HepG2 (cell line): ENCODE data around the gene GSDMA. TPM values are rescaled to one million over a fixed set of nuclear protein-coding genes. Genes with fewer than 3 reads are reported as not detected.

Experiments used
- DR1 ChIP-seq: sonication (generic); formaldehyde crosslinking; IDR thresholded peaks from 2 replicates; pipeline ENCODE4 v1.8.0; 2021; ENCODE audit warnings: mild to moderate bottlenecking, missing genetic modification reagents, inconsistent platforms
- KAT8 ChIP-seq: IDR thresholded peaks from 2 replicates; pipeline ENCODE4 v1.6.1; 2016; ENCODE audit warnings: missing genetic modification reagents, missing compliant biosample characterization
- MEIS1 ChIP-seq: sonication (generic); formaldehyde crosslinking; IDR thresholded peaks from 2 replicates; pipeline ENCODE4 v1.9.0; 2021; ENCODE audit warnings: mild to moderate bottlenecking, missing genetic modification reagents, moderate library complexity, borderline replicate concordance
- NCOA1 ChIP-seq: sonication (generic); formaldehyde crosslinking; IDR thresholded peaks from 2 replicates; pipeline ENCODE4 v1.9.0; 2021; ENCODE audit warnings: missing genetic modification reagents
- SMAD1 ChIP-seq: sonication (generic); formaldehyde crosslinking; IDR thresholded peaks from 2 replicates; pipeline ENCODE4 v1.4.0; 2020; ENCODE audit warnings: missing genetic modification reagents, low read depth, mild to moderate bottlenecking, borderline replicate concordance
- STAG1 ChIP-seq: sonication (generic); formaldehyde crosslinking; IDR thresholded peaks from 2 replicates; pipeline ENCODE4 v1.4.0; 2020; ENCODE audit warnings: missing genetic modification reagents
- ZNF12 ChIP-seq: sonication (generic); formaldehyde crosslinking; IDR thresholded peaks from 2 replicates; pipeline ENCODE4 v1.5.0; 2020; ENCODE audit warnings: missing genetic modification reagents
- ZNF138 ChIP-seq: sonication (generic); formaldehyde crosslinking; IDR thresholded peaks from 2 replicates; pipeline ENCODE4 v1.5.0; 2020; ENCODE audit warnings: mild to moderate bottlenecking, low read depth, missing genetic modification reagents
- ZNF354B ChIP-seq: sonication (generic); formaldehyde crosslinking; IDR thresholded peaks from 2 replicates; pipeline ENCODE4 v1.8.0; 2022; ENCODE audit warnings: mild to moderate bottlenecking, missing genetic modification reagents
- ZNF383 ChIP-seq: sonication (generic); formaldehyde crosslinking; IDR thresholded peaks from 2 replicates; pipeline ENCODE4 v1.4.0; 2020; ENCODE audit warnings: missing genetic modification reagents, mild to moderate bottlenecking, borderline replicate concordance
- ZNF616 ChIP-seq: sonication (generic); formaldehyde crosslinking; IDR thresholded peaks from 2 replicates; pipeline ENCODE4 v1.5.0; 2020; ENCODE audit warnings: low read depth, mild to moderate bottlenecking, missing genetic modification reagents
- ZNF703 ChIP-seq: sonication (generic); formaldehyde crosslinking; IDR thresholded peaks from 2 replicates; pipeline ENCODE4 v1.5.1; 2020; ENCODE audit warnings: missing genetic modification reagents, mild to moderate bottlenecking, moderate library complexity, borderline replicate concordance
- ZNF724P ChIP-seq: sonication (generic); formaldehyde crosslinking; IDR thresholded peaks from 2 replicates; pipeline ENCODE4 v1.8.0; 2022; ENCODE audit warnings: missing genetic modification reagents, borderline replicate concordance
- polyA plus RNA-seq, 8 experiments: library from polyadenylated mRNA; depleted of rRNA in 3 of 8; stranded (reverse) in 7 of 8; unstranded in 1 of 8; fragments of >200 nt; fragmentation: Illumina TruSeq in 4 of 8; extraction: Trizol in 4 of 8; gene quantifications; 2 replicates each; pipeline versions ENCODE4 v1.2.1 to v1.2.3, GENCODE V29; 2011 to 2016; ENCODE audit warnings: low read depth in 4 of 8, missing spikeins in 1 of 8, mixed read lengths in 1 of 8; ENCODE audit not compliant: insufficient read depth in 1 of 8
- total RNA-seq, 5 experiments: library from RNA; depleted of rRNA; stranded (reverse); fragments of >200 nt; fragmentation: Illumina TruSeq; extraction: Trizol; gene quantifications; 2 replicates each; pipeline ENCODE4 v1.2.3, GENCODE V29; 2016; ENCODE audit warnings: low read depth in 1 of 5
- TF ChIP-seq, protein P1 (sequence below): sonication (generic); formaldehyde crosslinking; IDR thresholded peaks from 2 replicates; pipeline ENCODE4 v1.4.0; 2020; ENCODE audit warnings: mild to moderate bottlenecking, missing genetic modification reagents
- TF ChIP-seq, protein P2 (sequence below), 2 experiments: fragments of 450-650 bp in 1 of 2; sonication (generic) in 1 of 2; formaldehyde crosslinking; IDR thresholded peaks; 2 replicates each; pipeline versions ENCODE4 v1.5.0 to v1.8.0; 2020 to 2022; ENCODE audit warnings: mild to moderate bottlenecking in 1 of 2, missing genetic modification reagents in 1 of 2
- TF ChIP-seq, protein P3 (sequence below): sonication (generic); formaldehyde crosslinking; IDR thresholded peaks from 2 replicates; pipeline ENCODE4 v1.5.0; 2020; ENCODE audit warnings: missing genetic modification reagents, mild to moderate bottlenecking, borderline replicate concordance
- TF ChIP-seq, protein P4 (sequence below): sonication (generic); formaldehyde crosslinking; IDR thresholded peaks from 2 replicates; pipeline ENCODE4 v1.8.0; 2022; ENCODE audit warnings: missing genetic modification reagents, mild to moderate bottlenecking, inconsistent platforms, borderline replicate concordance
- TF ChIP-seq, protein P5 (sequence below): IDR thresholded peaks from 2 replicates; pipeline ENCODE4 v1.6.1; 2016; ENCODE audit warnings: control low read depth
- TF ChIP-seq, protein P6 (sequence below): sonication (generic); formaldehyde crosslinking; IDR thresholded peaks from 2 replicates; pipeline ENCODE4 v1.4.0; 2020; ENCODE audit warnings: mild to moderate bottlenecking, missing genetic modification reagents
- TF ChIP-seq, protein P7 (sequence below): sonication (generic); formaldehyde crosslinking; IDR thresholded peaks from 2 replicates; pipeline ENCODE4 v1.4.0; 2020; ENCODE audit warnings: missing genetic modification reagents, borderline replicate concordance

GSDMA gene
- total and polyA plus RNA-seq, 2 of the 13 experiments (the other 11 are each of a cell fraction or from before 2014, with no cell fraction given): not detected

DNA sequence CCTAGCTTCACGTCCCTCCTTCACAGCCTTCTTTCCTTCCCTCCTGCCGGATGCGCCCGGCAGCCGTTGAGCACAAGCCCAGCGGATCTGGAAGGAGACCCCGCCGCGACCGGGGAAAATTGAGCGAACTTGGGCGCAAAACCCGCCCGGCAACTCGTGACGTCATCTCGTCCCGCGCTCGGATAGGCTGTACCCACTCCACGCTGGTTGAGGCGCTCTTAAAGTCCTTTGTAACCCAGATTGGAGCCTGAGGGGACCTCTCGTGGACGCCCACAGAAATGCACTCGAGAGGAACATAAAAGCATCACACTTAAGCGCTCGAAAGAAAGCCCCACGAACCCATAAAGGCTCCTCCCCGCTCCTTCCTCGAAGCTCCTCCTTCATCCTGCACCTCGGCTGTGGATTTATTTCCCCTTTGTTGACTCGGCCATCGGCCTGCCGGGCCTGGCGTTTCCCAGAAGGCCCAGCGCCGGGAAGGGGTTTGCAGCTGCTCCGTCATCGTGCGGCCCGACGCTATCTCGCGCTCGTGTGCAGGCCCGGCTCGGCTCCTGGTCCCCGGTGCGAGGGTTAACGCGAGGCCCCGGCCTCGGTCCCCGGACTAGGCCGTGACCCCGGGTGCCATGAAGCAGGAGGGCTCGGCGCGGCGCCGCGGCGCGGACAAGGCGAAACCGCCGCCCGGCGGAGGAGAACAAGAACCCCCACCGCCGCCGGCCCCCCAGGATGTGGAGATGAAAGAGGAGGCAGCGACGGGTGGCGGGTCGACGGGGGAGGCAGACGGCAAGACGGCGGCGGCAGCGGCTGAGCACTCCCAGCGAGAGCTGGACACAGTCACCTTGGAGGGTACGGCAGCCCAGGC lies 17.8 kb downstream of the GSDMA start, which contains the start of gene PSMD3 (continued):
- TF ChIP-seq, protein P1, sequence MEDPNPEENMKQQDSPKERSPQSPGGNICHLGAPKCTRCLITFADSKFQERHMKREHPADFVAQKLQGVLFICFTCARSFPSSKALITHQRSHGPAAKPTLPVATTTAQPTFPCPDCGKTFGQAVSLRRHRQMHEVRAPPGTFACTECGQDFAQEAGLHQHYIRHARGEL (CRISPR knock-in tag): peak; percentile 69; the same call in 1 of the 2 replicates
- TF ChIP-seq, protein P2, sequence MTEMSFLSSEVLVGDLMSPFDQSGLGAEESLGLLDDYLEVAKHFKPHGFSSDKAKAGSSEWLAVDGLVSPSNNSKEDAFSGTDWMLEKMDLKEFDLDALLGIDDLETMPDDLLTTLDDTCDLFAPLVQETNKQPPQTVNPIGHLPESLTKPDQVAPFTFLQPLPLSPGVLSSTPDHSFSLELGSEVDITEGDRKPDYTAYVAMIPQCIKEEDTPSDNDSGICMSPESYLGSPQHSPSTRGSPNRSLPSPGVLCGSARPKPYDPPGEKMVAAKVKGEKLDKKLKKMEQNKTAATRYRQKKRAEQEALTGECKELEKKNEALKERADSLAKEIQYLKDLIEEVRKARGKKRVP (CRISPR knock-in tag; IDR thresholded peaks at IDR 0.05): peak in 1 of 2 experiments; percentile 88; a peak in 2 of 4 replicates
- peak; percentile 52; the same call in 1 of the 2 replicates for TF ChIP-seq ZNF703 (CRISPR knock-in tag)
- peak; percentile 63; the same call in 1 of the 2 replicates for TF ChIP-seq MEIS1
- peak; percentile 79 for TF ChIP-seq ZNF383 (CRISPR knock-in tag)
- TF ChIP-seq STAG1 (CRISPR knock-in tag): peak; percentile 93
- TF ChIP-seq ZNF354B (CRISPR knock-in tag): peak; percentile 78; the same call in 1 of the 2 replicates
- TF ChIP-seq, protein P3, sequence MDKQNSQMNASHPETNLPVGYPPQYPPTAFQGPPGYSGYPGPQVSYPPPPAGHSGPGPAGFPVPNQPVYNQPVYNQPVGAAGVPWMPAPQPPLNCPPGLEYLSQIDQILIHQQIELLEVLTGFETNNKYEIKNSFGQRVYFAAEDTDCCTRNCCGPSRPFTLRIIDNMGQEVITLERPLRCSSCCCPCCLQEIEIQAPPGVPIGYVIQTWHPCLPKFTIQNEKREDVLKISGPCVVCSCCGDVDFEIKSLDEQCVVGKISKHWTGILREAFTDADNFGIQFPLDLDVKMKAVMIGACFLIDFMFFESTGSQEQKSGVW (CRISPR knock-in tag): 0 out of 2 replicates have a peak, but pooled peaks have one; percentile 45
- peak; percentile 64; the same call in 1 of the 2 replicates for TF ChIP-seq ZNF616
- peak; percentile 98 for TF ChIP-seq ZNF724P (CRISPR knock-in tag)
- peak; percentile 87 for TF ChIP-seq ZNF12 (CRISPR knock-in tag)
- TF ChIP-seq, protein P4, sequence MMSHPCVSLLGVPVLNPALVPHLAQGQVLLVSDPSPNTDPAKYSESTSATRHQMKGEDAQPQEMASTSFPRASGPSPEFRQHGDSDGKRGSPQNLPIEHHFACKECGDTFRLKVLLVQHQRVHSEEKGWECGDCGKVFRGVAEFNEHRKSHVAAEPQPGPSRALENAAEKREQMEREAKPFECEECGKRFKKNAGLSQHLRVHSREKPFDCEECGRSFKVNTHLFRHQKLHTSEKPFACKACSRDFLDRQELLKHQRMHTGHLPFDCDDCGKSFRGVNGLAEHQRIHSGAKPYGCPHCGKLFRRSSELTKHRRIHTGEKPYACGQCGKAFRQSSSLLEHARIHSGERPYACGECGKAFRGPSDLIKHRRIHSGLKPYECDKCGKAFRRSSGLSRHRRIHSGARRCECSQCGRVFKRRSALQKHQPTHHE (CRISPR knock-in tag): peak; percentile 92; the same call in 1 of the 2 replicates
- TF ChIP-seq ZNF138 (CRISPR knock-in tag): peak; percentile 75; the same call in 1 of the 2 replicates
- TF ChIP-seq, protein P5, sequence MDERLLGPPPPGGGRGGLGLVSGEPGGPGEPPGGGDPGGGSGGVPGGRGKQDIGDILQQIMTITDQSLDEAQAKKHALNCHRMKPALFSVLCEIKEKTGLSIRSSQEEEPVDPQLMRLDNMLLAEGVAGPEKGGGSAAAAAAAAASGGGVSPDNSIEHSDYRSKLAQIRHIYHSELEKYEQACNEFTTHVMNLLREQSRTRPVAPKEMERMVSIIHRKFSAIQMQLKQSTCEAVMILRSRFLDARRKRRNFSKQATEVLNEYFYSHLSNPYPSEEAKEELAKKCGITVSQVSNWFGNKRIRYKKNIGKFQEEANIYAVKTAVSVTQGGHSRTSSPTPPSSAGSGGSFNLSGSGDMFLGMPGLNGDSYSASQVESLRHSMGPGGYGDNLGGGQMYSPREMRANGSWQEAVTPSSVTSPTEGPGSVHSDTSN: no peak
- peak; percentile 61; the same call in 1 of the 2 replicates for TF ChIP-seq SMAD1 (CRISPR knock-in tag)
- peak; percentile 98 for TF ChIP-seq KAT8
- TF ChIP-seq, protein P6, sequence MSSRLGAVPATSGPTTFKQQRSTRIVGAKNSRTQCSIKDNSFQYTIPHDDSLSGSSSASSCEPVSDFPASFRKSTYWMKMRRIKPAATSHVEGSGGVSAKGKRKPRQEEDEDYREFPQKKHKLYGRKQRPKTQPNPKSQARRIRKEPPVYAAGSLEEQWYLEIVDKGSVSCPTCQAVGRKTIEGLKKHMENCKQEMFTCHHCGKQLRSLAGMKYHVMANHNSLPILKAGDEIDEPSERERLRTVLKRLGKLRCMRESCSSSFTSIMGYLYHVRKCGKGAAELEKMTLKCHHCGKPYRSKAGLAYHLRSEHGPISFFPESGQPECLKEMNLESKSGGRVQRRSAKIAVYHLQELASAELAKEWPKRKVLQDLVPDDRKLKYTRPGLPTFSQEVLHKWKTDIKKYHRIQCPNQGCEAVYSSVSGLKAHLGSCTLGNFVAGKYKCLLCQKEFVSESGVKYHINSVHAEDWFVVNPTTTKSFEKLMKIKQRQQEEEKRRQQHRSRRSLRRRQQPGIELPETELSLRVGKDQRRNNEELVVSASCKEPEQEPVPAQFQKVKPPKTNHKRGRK (CRISPR knock-in tag): peak; percentile 51; the same call in 1 of the 2 replicates
- TF ChIP-seq, protein P7, sequence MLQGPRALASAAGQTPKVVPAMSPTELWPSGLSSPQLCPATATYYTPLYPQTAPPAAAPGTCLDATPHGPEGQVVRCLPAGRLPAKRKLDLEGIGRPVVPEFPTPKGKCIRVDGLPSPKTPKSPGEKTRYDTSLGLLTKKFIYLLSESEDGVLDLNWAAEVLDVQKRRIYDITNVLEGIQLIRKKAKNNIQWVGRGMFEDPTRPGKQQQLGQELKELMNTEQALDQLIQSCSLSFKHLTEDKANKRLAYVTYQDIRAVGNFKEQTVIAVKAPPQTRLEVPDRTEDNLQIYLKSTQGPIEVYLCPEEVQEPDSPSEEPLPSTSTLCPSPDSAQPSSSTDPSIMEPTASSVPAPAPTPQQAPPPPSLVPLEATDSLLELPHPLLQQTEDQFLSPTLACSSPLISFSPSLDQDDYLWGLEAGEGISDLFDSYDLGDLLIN (CRISPR knock-in tag): 0 out of 2 replicates have a peak, but pooled peaks have one; percentile 87
- TF ChIP-seq DR1 (CRISPR knock-in tag): peak; percentile 89
- peak; percentile 97 for TF ChIP-seq NCOA1
